GM21447 (cell line): ENCODE data around the gene TNFAIP8L3.
"Not testable (repeated sequence)": the region's sequence is repeated elsewhere in the genome, so short reads cannot be mapped to it uniquely, and the experiment has no call there.

Experiments
- ATAC-seq: cut with Tn5 transposase; IDR thresholded peaks from one replicate; pipeline ENCODE4 v1.9.1; 2021; ENCODE audit not compliant: unreplicated experiment

The TNFAIP8L3 gene

DNA sequence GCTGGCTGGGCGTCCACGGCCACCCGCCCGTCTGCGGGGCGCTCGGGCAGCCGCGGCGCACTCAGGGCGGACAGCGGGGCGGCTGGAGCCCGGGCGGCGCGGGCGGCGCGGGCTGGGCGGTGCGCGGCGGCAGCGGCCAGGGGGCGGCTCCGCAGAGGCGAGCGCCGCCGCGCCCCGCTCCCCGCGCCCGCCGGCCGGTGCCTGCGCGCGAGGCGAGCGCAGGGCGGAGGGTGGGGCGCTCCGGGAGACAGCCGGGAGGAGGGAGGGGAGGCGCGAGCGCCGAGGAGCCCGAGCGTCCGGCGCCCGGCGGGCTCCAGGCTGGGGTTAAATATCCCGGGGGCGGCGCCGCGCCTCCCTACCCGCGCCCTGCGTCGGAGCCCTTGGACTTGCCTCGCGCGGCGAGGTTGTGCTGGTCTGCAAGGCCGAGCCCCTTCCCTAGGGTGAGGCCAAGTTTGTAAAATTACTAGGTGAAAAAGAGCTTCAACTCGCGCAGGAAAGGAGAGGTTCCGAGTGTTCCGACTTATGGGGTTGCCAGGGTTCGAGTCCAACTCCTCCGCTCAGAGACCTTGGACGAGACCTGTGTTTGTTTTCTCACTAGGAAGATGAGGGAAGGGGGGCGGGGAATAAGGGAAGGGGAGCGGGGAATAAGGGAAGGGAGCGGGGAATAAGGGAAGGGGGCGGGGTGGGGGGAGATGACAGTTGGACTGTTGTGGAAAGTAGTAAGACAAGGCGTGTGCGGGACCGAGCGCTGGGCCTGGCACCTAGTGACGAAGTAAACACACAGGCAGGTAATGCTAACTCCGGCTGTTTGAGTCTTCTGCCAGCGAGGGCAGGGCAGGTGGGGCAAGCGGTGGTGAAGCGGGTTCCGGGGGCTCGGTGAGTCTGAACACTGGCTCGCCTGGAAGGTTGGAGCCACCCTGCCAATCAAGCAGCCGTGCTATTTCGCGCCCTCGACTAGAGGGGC lies at the start of gene TNFAIP8L3:
Gene TNFAIP8L3, minus strand, starts transcription at position 301 of the 964 bp plus-strand sequence. CDS start 311 bp downstream, outside the sequence.
- ATAC-seq: no peak

DNA sequence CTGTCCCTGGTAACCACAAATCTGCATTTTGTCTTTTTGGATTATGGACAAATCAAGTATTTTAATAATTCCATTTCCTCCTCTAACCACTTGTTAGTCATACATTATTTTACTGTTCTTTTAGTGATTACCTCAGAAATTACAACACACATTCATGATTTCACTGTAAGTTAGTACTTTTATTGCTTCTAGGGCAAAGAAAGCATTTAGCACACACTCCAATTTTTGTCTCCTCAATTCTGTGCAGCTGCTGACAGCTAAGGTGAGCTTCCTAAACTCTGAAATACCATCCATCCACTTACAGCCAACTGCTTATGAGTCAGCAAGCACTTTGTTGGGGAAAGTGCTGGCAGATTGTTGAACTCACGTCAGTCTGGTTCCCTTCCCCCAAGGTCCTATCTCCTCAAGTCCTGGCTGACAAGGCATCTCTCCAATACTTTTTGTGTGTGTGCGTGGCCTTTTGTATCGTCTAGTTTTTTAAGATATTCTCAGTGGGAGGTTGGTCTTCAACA lies 49.4 kb upstream of the TNFAIP8L3 start:
- no peak for ATAC-seq

DNA sequence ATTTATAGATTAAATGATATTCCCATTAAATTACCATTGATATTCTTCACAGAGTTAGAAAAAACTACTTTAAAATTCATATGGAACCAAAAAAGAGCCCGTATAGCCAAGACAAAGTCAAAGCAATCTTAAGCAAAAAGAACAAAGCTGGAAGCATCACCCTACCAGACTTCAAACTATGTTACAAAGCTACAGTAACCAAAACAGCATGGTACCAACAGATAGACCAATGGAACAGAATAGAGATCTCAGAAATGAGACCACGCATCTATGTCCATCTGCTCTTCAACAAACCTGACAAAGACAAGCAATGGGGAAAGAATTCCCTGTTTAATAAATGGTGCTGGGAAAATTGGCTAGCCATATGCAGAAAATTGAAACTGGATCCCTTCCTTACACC lies 45.6 kb upstream of the TNFAIP8L3 start:
- ATAC-seq: not testable (repeated sequence)

- ATAC-seq: no peak
These were observed 44.4 kb upstream of the TNFAIP8L3 start for GRCh38 chr15:51139091-51139490.

GRCh38 chr15:51137880-51138430 lies 43.2 kb upstream of the TNFAIP8L3 start:
- ATAC-seq: no peak

- ATAC-seq: no peak
These were observed 42.3 kb upstream of the TNFAIP8L3 start for GRCh38 chr15:51137024-51137423.

GRCh38 chr15:51135276-51135675 lies 40.6 kb upstream of the TNFAIP8L3 start:
- no peak for ATAC-seq

GRCh38 chr15:51134416-51135199 lies 39.9 kb upstream of the TNFAIP8L3 start:
- no peak for ATAC-seq

DNA sequence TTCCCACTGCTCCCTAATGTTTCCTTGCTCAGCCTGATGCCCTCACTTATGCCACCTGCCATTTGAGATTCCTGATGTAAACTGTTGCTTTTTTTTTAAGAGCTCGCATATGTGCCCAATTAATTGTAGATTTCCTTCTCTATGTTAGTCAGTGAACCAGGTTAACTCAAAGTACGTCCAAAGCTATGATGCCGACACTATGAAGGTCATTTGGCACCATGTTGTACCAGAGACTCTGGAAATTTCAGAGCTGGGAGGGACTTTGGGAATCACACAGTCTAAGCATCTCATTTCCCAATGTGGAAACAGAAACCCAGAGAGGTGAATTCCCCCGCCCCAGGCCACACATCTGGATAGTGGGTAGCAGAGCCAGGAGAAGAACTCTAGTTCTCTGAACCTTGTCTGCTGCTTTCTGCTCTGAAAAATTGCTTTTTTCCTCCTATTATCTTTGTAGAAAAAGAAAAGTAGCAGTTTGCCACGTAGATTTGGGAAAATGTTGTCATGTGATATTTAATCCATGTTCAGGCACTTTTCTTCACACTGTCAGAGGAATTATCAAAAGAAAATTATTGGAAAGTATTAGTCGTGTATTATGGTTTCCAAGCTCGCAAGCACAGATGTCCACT lies 38.5 kb upstream of the TNFAIP8L3 start:
- ATAC-seq: no peak

DNA sequence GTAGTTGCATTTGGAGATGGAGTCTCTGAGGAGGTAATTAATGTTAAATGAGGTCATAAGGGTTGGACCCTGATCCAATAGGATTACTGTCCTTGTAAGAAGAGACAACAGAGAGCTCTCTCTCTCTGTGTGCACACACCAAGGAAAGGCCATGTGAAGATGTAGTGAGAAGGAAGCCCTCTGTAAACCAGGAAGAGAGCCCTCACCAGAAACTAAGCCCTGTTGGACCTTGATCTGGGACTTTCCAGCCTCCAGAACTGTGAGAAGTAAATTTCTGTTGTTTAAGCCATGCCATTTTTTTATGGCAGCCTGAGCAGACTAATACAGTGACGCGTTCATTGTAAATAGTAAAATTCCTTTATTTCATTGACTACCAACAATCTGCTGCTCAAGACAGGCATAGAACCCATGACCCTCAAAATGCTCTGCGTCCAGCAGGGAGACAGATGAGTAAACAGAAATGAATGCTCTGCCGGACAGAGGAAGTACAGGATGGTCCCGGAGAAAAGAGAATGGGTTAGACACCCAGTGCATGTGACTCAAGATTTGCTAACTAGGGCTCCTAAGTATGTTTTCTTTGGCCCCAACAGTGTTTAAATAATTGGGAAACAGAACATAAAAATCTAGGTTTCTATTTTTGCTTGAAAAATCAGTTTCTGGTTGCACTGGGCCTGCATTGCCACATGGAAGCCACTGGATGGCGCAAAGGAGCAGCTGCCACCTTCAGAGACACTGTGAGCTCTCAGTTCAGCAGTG lies 37.9 kb upstream of the TNFAIP8L3 start:
- ATAC-seq: no peak

DNA sequence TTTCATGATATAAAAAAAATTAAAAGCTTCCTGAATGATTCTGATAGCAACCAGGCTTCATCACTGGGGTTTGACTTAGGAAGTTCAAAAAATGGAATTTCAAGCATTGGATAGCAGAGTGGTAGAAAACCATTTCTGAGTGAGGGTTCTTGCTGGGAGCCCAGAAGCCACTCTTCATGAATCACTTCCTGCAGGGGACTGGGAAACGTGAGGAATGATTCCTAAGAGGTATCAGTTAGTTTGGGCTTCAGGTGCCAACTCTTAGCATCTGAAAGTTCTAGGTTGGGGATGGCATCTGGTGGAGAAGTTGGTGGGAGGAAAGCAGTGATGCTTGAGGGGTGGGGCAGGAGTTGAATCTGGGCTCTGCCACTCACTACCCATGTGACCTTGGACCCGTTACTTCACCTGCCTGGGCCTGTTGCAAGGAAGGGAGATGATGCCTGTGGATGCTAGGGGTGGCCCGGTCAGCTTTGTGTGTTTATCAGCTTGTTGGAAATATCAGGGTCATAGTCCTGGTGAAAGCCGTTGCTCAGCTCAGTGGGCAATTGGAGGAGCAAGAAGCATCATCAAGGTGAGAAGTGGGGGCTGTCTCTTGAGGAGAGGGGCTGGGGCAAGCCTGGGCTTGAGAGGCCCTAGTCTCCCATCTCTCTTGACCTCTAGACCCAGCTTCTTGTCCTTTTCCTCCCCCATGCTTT lies 37.0 kb upstream of the TNFAIP8L3 start:
- ATAC-seq: no peak

DNA sequence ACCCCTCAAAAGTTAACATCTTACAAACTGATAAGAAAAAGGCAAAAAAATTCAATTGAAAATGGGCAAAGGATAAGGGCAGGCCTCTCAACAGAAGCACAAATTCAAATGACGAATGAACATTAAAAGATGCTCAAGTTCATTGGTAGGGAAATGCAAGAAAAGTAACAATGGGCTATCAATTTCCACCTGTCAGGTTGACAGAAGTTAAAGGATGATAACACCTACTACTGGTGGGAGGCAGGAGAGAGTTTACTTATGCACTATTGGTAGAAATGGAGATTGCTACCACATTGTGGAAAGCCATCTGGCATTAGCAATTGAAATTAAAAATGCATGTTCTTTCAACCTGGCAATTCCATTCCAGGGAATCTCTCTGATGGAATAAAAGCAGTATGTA lies 35.6 kb upstream of the TNFAIP8L3 start:
- no peak for ATAC-seq

GRCh38 chr15:51129535-51130188 lies 35.0 kb upstream of the TNFAIP8L3 start:
- ATAC-seq: no peak

GRCh38 chr15:51128701-51129100 lies 34.0 kb upstream of the TNFAIP8L3 start:
- no peak for ATAC-seq

GRCh38 chr15:51126842-51127241 lies 32.1 kb upstream of the TNFAIP8L3 start:
- no peak for ATAC-seq

GRCh38 chr15:51123002-51123401 lies 28.3 kb upstream of the TNFAIP8L3 start:
- ATAC-seq: not testable (repeated sequence)

GRCh38 chr15:51121631-51122225 lies 27.0 kb upstream of the TNFAIP8L3 start:
- ATAC-seq: no peak

GRCh38 chr15:51121118-51121517 lies 26.4 kb upstream of the TNFAIP8L3 start:
- ATAC-seq: no peak

DNA sequence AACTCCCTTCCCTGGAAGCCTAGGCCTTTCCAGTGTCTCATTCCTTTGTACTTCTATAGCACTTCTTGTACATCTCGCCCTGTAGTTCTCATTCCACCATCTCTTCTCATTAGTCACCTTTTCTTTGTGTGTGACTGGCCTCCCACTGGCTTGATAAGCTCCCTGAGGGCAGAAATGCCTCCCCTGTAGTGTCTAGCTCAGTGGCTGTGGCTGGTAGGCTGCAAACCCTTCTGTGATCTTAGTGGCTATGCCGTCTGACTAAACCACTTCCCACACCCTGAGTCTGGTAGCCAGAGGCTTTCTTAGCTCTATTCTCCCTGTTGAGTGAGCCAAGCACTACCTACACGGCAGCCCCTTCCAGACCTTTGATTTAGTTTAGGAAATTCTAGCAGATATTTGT lies 24.4 kb upstream of the TNFAIP8L3 start:
- ATAC-seq: no peak
